Measurements from ENCODE around the gene SHB.

Gene SHB

DNA sequence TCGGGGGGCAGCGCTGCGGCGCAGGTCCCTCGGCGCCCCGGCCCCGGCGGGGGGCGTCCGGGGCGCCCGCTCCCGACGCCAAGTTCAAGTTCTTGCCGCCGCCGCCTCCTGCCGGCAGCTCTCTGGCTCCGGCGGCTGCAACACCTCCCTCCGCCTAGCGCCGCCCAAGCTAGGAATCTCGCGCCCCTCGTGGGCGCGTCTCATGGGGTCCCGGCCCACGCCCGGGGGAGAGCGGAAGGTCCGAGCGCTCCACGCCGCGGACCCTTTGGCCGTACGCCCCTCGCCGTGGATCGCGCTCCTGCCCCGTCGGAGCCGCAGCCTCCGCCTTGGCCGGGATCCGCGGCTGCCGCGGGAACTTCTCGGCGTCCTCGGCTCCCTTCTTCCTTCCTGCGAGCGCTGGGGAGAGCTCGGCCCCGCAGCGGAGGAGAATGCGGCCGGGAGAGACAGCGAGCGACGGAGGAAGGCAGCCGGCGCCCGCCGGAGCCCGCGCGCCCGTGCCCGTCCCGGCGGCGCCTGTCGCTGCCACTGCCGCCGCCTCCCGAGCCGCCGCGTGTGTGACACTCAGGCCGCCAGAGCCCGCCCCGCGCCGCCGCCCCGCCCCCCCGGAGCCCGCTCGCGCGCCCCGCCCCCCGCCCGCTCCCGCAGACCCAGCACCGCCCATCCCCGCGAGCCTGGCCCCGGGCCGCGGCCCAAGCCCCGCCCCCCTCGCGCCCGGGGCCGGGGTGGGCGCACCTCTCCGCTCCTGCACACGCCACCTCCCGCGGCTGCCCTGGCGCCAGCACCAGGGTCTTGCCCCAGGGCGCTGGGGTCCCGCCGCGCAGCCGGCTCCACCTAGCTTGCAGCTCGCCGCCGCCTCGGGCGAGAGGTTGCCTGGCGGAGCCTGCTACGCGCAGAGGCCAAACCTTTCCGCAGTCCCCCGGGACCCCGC, at the start of gene SHB:
TSS of gene SHB (minus strand) at position 527 of the 928 bp plus-strand sequence. CDS start 582 bp downstream, outside the sequence.
- in situ Hi-C loops (cut with MboI; ENCODE audit: low sequenced_read_pairs), result no loop called here

- in situ Hi-C loops (cut with MboI; ENCODE audit: low sequenced_read_pairs), result no loop called here
Measured at GRCh38 chr9:38117651-38118050, 48.6 kb upstream of the SHB start.

DNA sequence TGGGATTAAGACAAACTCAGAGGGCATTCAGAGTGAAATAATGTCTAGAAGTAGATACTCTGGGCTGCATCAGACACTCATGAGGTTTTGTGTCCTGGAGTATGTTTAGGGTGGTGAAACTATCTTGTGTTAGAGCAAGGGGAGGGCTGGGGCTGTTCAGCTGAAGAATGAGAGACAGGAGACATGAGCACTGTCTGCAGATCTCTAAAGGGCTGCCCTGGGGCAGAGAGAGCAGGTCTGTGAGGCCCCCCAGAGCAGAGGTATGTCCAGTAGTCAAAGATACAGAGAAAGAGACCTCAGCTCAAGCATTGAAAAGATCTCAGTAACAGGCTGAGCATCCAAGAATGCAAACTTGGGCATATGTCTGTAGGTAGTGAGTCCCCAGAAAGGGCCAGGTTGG, 45.9 kb upstream of the SHB start:
- in situ Hi-C loops (cut with MboI; ENCODE audit: low sequenced_read_pairs), result no loop called here

DNA sequence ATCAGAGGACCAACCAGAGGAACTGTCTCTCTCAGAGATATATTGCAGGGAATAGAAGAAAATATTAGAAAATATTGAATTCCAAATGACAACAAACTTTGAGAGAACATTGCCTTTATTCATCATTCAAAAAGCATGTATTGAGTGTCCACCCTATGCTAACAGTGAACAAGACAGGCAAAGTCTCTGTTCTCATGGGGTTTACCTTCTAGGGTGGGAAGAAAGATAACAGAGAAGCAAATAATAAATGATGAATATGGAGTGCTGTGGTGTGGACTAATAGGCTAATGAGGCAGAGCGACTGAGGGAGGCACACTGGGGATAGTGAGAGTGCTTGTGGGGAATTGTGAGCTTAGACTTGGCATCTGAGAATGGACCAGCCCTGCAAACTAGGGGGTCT, 43.4 kb upstream of the SHB start:
- in situ Hi-C loops (cut with MboI; ENCODE audit: low sequenced_read_pairs), result no loop called here

GRCh38 chr9:38112049-38112448, 43.0 kb upstream of the SHB start:
- in situ Hi-C loops (cut with MboI; ENCODE audit: low sequenced_read_pairs), result no loop called here

GRCh38 chr9:38110476-38110875, 41.4 kb upstream of the SHB start:
- in situ Hi-C loops (cut with MboI; ENCODE audit: low sequenced_read_pairs), result no loop called here

DNA sequence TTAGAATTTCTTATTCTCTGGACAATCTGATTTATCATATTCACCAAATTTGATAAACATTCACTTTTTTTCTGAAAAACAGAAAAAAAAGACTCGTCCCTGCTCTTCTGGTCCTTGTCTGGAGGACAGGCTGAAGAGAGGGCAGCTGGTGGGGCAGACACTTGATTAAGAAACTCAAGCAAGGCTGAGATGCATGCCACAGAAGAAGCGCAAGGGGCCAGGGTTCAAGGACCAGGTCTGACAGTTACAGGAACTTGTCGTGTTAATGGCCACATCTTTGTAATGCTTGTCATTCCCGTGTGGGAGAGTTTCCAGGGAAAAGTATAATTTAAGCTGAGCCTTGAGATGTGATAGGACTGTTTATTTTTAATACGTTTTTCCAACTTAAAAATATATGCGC, 40.6 kb upstream of the SHB start:
- in situ Hi-C loops (cut with MboI; ENCODE audit: low sequenced_read_pairs), result no loop called here

DNA sequence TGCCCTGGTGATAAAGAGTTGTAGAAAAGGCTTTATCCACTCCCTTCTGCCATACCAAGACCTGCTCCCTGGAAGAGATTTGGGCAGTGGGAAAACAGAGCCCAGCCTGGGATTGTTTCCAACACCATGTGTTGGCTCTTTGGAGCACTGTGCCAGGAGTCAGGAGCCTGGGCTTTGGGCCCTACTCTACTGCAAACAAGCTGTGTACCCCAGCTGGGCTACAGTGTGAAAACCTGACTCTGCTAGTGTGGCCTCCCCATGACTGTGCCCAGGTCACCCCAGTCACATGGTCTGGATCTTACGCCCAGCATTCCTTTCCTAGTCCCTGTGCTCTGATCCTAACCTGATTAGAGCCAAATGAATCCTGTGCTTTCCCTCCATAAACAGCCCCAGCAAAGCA, 39.3 kb upstream of the SHB start:
- in situ Hi-C loops (cut with MboI; ENCODE audit: low sequenced_read_pairs), result no loop called here

DNA sequence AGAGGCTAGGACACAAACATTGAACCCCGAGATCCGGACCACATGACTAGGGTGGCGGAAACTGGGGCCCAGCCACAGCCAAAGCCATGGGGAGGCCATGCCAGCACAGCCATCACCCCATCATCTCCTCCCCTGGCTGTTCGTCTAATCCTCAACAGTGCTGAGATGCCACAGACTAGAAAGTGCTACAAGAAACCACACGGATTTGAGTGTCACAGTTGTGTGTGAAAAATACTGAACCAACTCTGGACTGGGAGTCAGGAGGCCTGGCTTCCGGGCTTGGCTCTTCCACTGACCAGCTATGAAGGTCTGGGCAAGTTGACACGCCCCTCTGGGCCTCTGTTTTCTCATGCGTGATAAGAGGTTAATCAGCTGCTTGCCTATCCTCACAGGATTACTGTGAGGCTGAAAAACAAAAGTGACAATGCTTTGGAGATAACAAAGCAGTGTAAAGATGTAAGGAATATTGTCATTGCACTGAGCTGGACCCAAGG, 38.8 kb upstream of the SHB start:
- in situ Hi-C loops (cut with MboI; ENCODE audit: low sequenced_read_pairs), result no loop called here

GRCh38 chr9:38107405-38107804, 38.4 kb upstream of the SHB start:
- in situ Hi-C loops (cut with MboI; ENCODE audit: low sequenced_read_pairs), result no loop called here

DNA sequence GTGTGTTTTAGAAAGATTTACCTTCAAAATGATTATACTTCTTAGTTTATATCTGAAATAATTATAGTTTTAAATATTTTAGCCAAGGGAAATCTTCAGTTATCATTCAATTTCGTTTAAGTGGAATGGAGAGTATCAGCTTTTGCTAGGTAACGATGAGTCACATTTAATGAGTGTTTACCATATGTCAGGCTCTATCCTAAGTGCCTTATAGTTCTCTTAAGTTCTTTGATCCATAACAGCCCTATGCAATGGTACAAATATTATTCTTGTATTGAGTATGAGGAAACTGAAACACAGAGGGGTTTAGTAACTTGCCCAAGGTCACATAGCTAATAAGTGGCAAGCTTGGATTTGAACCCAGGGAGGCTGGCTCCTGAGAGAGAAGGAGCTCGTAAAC, 37.5 kb upstream of the SHB start:
- in situ Hi-C loops (cut with MboI; ENCODE audit: low sequenced_read_pairs), result no loop called here

GRCh38 chr9:38103340-38103739, 34.3 kb upstream of the SHB start:
- in situ Hi-C loops (cut with MboI; ENCODE audit: low sequenced_read_pairs), result no loop called here

DNA sequence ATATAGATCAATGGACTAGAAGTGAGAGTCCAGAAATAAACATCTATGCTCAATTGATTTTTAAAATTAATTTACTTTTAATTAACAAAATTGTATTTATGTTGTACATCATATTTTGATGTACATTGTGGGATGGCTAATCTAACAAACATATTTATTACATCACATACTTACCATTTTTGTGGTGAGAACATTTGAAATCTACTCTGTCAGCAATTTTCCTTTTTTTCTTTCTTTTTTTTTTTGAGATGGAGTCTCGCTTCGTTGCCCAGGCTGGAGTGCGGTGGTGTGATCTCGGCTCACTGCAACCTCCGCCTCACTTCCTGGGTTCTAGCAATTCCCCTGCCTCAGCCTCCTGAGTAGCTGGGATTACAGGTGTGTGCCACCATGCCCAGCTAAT, 32.4 kb upstream of the SHB start:
- in situ Hi-C loops (cut with MboI; ENCODE audit: low sequenced_read_pairs), result no loop called here

DNA sequence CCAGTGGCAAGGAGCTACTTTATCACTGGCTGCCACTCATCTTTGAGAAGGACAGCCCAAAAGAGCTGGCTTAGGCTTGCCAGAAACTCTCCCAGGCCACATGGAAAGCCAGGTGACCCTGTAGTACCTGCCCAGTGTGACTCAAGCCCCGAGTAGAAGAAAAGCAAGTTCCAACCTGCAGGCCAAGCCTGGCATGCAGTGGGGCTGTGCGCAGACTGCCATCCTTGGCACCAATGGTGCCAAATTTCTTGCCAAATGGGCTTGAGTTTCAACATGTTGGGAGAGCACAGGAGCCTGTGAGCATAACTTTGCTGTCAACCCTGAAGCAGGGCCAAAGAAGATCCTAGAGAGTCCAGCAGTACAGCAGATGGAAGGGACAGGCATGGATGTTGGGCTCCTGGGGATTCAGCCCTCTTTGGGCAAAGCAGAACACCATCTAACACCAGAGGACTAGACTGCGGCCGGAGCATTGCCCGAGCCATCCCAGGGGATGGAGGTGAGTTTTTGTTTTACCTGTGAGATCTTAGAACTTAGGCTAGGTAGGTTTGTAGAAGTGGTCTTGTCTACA, 27.3 kb upstream of the SHB start:
- in situ Hi-C loops (cut with MboI; ENCODE audit: low sequenced_read_pairs), result no loop called here

- in situ Hi-C loops (cut with MboI; ENCODE audit: low sequenced_read_pairs), result no loop called here
Measured at GRCh38 chr9:38094165-38094564, 25.1 kb upstream of the SHB start.

- in situ Hi-C loops (cut with MboI; ENCODE audit: low sequenced_read_pairs), result no loop called here
Measured at GRCh38 chr9:38092656-38093055, 23.6 kb upstream of the SHB start.

GRCh38 chr9:38092200-38092524, 23.1 kb upstream of the SHB start:
- in situ Hi-C loops (cut with MboI; ENCODE audit: low sequenced_read_pairs), result no loop called here

DNA sequence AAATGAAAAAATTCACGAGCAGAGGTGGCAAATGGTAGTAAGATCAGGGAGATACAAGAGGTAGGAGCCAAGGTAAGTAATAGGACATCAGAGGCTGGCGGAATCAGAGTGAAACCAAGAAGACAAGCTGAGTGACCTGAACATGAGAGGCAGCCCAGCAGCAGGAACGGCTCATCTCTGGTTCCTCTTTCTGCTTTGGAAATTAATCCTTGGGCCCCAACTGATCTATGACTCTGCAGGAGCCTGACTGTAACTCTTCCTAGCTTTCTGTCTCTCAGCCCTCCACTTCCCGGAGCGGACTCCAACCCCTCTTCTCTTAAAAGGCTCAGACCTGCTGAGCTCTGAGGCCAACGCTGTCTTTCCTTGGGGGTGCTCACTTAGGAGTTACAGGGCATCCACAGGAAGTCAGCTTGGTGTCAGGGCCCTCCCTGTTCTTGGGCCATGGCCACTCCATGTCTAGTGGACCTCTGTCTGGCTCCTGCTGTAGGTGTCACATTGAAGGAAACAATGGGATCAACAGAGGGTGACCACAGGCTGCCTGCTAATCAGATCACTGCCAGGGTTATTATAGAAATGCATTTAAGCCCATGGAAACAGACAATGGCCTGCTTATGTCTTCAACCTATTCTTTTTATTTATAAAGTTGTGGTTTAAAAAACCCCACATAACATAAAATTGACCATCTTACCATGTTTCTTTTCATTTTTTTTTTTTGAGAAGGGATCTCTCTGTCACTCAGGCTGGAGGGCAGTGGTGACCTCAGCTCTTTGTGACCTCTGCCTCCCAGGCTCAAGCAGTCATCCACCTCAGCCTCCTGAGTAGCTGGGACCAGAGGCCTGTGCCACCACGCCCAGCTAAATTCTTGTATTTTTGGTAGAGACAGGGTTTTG, 22.5 kb upstream of the SHB start:
- in situ Hi-C loops (cut with MboI; ENCODE audit: low sequenced_read_pairs), result no loop called here

DNA sequence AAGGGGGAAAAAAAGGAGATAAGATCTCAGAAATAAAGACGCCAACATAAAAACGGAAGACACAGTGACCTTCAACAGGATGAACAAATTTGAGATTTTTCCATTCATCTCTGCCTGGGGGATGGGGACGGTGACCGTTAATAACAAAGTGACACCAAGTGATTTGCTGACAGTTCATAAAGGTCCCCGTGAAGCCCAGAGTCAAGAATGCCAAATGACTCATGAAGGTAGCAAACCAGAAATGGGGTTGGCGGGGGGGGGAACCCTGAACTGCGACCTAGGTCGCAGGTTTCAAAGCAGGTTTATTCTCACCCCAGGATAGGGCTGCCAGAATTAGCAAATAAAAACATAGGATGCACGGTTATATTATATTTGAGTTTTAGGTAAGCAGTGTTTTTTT, 21.1 kb upstream of the SHB start:
- in situ Hi-C loops (cut with MboI; ENCODE audit: low sequenced_read_pairs), result no loop called here

DNA sequence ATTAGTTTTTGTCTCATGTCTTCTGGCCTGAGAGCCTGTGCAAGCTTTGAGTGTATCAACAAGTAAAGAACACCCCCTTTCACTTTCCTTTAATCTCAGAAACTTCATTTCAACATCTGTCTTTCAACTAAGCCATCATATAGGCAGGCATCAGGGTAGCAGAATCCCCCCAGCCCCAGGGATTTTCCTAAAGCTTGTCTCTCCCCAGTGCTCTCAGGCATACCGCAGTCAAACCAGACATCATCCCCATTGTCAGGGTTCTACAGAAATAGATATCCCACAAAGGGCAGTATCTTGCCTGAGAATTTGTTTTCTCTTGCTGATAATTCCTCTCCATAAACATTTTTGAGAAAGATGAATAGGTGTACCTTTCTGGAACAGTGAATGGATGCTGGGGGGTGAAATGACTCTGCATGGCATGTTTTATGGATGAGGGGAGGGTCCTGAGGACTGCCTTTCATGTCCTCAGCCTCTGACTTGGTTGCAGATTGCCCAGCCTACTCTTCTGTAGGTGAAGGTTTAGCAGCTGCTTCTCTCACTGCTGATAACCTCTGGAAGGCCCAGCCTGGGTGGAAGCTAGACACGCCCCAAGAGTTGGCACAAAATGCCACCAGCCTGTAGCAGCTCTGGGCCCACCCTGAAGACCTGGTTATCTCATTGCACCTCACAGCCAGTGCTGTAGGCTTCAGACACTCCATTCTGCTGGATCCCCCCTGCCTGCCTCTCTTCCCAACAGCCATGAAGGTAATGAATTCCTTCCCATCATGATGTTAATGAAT, 20.5 kb upstream of the SHB start:
- in situ Hi-C loops (cut with MboI; ENCODE audit: low sequenced_read_pairs), result loop anchor here (10.0 kb wide), 1 partner anchor 275 kb away; no protein-coding TSS in a partner anchor

All from HL-60/S4 (cell line).